IMR-90 (cell line): ENCODE data around the gene KIF13A.

ENCODE experiments used
- CTCF ChIP-seq: conservative IDR thresholded peaks from 2 replicates; pipeline ENCODE4 v1.5.1; 2012; ENCODE audit warnings: mild to moderate bottlenecking, low read depth, low read length, improper control_type of control experiment
- POLR2A ChIP-seq: IDR thresholded peaks from 2 replicates; pipeline ENCODE4 v1.6.1; 2012; ENCODE audit warnings: mild to moderate bottlenecking, low read depth, low read length

DNA sequence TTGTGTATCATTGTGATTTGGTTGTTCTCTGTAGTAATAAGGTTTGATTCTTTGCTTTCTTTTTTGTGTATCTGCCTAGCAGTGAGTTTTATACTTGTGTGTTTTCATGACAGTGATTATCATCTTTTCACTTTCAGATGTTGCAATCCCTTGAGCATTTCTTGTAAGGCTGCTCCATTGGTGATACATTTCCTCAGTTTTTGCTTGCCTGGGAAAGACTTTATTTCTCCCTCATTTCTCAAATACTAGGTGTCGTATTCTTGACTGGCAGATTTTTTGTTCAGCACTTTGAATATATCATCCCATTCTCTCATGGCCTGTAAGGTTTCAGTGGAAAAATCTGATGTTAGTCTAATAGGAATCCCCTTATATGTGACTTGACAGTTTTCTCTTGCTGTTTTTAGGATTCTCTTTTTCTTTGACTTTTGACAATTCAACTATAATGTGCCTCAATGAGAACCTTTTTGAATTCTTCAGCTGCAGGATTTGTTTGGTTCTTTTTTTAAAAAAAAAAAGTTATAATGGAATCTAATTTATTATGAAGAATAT, 249.7 kb downstream of the KIF13A start:
- TF ChIP-seq CTCF (no peak), POLR2A (no peak)
